Suprapubic skin (tissue), 3 donors: Measurements from ENCODE around the gene CEP295NL.

Source experiments
- CTCF ChIP-seq, 2 donors: fragments of 200-600 bp in 1 of 2; fragments of 450-650 bp in 1 of 2; sonication (generic) in 1 of 2; IDR thresholded peaks; one replicate each; pipeline ENCODE4 v1.5.1; 2016 to 2019; ENCODE audit warnings: antibody characterized with exemption in 2 of 2, mild to moderate bottlenecking in 1 of 2, moderate library complexity in 1 of 2
- EP300 ChIP-seq: sonication (generic); formaldehyde crosslinking; IDR thresholded peaks from one replicate; pipeline ENCODE4 v1.6.1; 2017; ENCODE audit warnings: antibody characterized with exemption
- POLR2A ChIP-seq, 2 donors: fragments of 450-650 bp; IDR thresholded peaks; one replicate each; pipeline ENCODE4 v1.6.1; 2017; ENCODE audit warnings: antibody characterized with exemption in 2 of 2, mild to moderate bottlenecking in 2 of 2, moderate library complexity in 2 of 2

GRCh38 chr17:78944956-78945355 is 42.0 kb upstream of the CEP295NL start:
- no peak for TF ChIP-seq CTCF (IDR thresholded peaks at IDR 0.05)
- no peak for TF ChIP-seq POLR2A (IDR thresholded peaks at IDR 0.05)
- TF ChIP-seq EP300, result no peak
